WTC11 (cell line): ENCODE results near the gene HIPK2.

ENCODE experiments used
- ATF3 ChIP-seq: sonication (generic); formaldehyde crosslinking; conservative IDR thresholded peaks from 2 replicates; pipeline ENCODE4 v1.8.1; 2022; ENCODE audit warnings: mild to moderate bottlenecking, missing genetic modification reagents
- ELF4 ChIP-seq: sonication (generic); formaldehyde crosslinking; IDR thresholded peaks from 2 replicates; pipeline ENCODE4 v1.8.1; 2022; ENCODE audit warnings: low read depth, mild to moderate bottlenecking, moderate library complexity, missing genetic modification reagents
- MAX ChIP-seq: sonication (generic); formaldehyde crosslinking; IDR thresholded peaks from 2 replicates; pipeline ENCODE4 v1.8.0; 2022; ENCODE audit warnings: mild to moderate bottlenecking, missing genetic modification reagents
- NR2C2 ChIP-seq: sonication (generic); formaldehyde crosslinking; IDR thresholded peaks from 2 replicates; pipeline ENCODE4 v1.8.0; 2022; ENCODE audit warnings: mild to moderate bottlenecking, missing genetic modification reagents
- NR3C1 ChIP-seq: sonication (generic); formaldehyde crosslinking; conservative IDR thresholded peaks from 2 replicates; pipeline ENCODE4 v1.8.1; 2023; ENCODE audit warnings: low read depth, mild to moderate bottlenecking, missing genetic modification reagents
- PRRX2 ChIP-seq: fragments of 250-450 bp; sonication (Bioruptor Pico); IDR thresholded peaks from 2 replicates; pipeline ENCODE4 v1.8.0; 2021; ENCODE audit warnings: mild to moderate bottlenecking
- ZNF317 ChIP-seq: sonication (generic); formaldehyde crosslinking; IDR thresholded peaks from 2 replicates; pipeline ENCODE4 v1.8.1; 2023; ENCODE audit warnings: low read depth, mild to moderate bottlenecking, moderate library complexity, missing genetic modification reagents, borderline replicate concordance
- TF ChIP-seq, protein P1 (sequence below): fragments of 200-600 bp; IDR thresholded peaks from 2 replicates; pipeline ENCODE4 v1.8.0; 2022; ENCODE audit warnings: antibody characterized with exemption
- TF ChIP-seq, protein P2 (sequence below): sonication (generic); formaldehyde crosslinking; IDR thresholded peaks from 2 replicates; pipeline ENCODE4 v1.8.0; 2022; ENCODE audit warnings: missing genetic modification reagents
- TF ChIP-seq, protein P3 (sequence below): sonication (generic); formaldehyde crosslinking; IDR thresholded peaks from 2 replicates; pipeline ENCODE4 v1.8.1; 2023; ENCODE audit warnings: mild to moderate bottlenecking, moderate library complexity, missing genetic modification reagents

GRCh38 chr7:139737221-139738100, 40.3 kb downstream of the HIPK2 start:
- TF ChIP-seq MAX, result no peak
- no peak for TF ChIP-seq NR2C2 (CRISPR knock-in tag)
- TF ChIP-seq ELF4 (CRISPR knock-in tag), result no peak
- TF ChIP-seq, protein P1, sequence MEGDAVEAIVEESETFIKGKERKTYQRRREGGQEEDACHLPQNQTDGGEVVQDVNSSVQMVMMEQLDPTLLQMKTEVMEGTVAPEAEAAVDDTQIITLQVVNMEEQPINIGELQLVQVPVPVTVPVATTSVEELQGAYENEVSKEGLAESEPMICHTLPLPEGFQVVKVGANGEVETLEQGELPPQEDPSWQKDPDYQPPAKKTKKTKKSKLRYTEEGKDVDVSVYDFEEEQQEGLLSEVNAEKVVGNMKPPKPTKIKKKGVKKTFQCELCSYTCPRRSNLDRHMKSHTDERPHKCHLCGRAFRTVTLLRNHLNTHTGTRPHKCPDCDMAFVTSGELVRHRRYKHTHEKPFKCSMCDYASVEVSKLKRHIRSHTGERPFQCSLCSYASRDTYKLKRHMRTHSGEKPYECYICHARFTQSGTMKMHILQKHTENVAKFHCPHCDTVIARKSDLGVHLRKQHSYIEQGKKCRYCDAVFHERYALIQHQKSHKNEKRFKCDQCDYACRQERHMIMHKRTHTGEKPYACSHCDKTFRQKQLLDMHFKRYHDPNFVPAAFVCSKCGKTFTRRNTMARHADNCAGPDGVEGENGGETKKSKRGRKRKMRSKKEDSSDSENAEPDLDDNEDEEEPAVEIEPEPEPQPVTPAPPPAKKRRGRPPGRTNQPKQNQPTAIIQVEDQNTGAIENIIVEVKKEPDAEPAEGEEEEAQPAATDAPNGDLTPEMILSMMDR, result no peak
- no peak for TF ChIP-seq ZNF317 (CRISPR knock-in tag)
- no peak for TF ChIP-seq PRRX2 (CRISPR knock-in tag)
- TF ChIP-seq, protein P2, sequence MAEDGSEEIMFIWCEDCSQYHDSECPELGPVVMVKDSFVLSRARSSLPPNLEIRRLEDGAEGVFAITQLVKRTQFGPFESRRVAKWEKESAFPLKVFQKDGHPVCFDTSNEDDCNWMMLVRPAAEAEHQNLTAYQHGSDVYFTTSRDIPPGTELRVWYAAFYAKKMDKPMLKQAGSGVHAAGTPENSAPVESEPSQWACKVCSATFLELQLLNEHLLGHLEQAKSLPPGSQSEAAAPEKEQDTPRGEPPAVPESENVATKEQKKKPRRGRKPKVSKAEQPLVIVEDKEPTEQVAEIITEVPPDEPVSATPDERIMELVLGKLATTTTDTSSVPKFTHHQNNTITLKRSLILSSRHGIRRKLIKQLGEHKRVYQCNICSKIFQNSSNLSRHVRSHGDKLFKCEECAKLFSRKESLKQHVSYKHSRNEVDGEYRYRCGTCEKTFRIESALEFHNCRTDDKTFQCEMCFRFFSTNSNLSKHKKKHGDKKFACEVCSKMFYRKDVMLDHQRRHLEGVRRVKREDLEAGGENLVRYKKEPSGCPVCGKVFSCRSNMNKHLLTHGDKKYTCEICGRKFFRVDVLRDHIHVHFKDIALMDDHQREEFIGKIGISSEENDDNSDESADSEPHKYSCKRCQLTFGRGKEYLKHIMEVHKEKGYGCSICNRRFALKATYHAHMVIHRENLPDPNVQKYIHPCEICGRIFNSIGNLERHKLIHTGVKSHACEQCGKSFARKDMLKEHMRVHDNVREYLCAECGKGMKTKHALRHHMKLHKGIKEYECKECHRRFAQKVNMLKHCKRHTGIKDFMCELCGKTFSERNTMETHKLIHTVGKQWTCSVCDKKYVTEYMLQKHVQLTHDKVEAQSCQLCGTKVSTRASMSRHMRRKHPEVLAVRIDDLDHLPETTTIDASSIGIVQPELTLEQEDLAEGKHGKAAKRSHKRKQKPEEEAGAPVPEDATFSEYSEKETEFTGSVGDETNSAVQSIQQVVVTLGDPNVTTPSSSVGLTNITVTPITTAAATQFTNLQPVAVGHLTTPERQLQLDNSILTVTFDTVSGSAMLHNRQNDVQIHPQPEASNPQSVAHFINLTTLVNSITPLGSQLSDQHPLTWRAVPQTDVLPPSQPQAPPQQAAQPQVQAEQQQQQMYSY, result no peak
- TF ChIP-seq, protein P3, sequence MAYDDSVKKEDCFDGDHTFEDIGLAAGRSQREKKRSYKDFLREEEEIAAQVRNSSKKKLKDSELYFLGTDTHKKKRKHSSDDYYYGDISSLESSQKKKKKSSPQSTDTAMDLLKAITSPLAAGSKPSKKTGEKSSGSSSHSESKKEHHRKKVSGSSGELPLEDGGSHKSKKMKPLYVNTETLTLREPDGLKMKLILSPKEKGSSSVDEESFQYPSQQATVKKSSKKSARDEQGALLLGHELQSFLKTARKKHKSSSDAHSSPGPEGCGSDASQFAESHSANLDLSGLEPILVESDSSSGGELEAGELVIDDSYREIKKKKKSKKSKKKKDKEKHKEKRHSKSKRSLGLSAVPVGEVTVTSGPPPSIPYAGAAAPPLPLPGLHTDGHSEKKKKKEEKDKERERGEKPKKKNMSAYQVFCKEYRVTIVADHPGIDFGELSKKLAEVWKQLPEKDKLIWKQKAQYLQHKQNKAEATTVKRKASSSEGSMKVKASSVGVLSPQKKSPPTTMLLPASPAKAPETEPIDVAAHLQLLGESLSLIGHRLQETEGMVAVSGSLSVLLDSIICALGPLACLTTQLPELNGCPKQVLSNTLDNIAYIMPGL (CRISPR knock-in tag), result no peak
- no peak for TF ChIP-seq NR3C1 (CRISPR knock-in tag)
- TF ChIP-seq ATF3 (CRISPR knock-in tag), result no peak
